Retinal pigment epithelial cell (primary cell): ENCODE results near the gene SRBD1.
A peak's percentile ranks its signal among the peaks of the same experiment; 100 is the strongest.

Experiments
- DNase-seq: peaks from one replicate; pipeline ENCODE4 v3.0.0-alpha.2; 2010; ENCODE audit warnings: low read depth
- H3K4me3 ChIP-seq: 2 replicates; pipeline ENCODE4 v1.5.1; 2011; ENCODE audit warnings: mild to moderate bottlenecking, low read length, control low read depth, moderate library complexity
- CTCF ChIP-seq: conservative IDR thresholded peaks from 2 replicates; pipeline ENCODE4 v1.5.1; 2011; ENCODE audit warnings: low read depth, low read length, control low read depth, inconsistent platforms

SRBD1 gene

GRCh38 chr2:45643543-45644542 is 32.8 kb upstream of the SRBD1 start:
- H3K4me3 ChIP-seq: peak overlapping the region; percentile 59
- peak; percentile 70 for TF ChIP-seq CTCF
- no peak for DNase-seq

DNA sequence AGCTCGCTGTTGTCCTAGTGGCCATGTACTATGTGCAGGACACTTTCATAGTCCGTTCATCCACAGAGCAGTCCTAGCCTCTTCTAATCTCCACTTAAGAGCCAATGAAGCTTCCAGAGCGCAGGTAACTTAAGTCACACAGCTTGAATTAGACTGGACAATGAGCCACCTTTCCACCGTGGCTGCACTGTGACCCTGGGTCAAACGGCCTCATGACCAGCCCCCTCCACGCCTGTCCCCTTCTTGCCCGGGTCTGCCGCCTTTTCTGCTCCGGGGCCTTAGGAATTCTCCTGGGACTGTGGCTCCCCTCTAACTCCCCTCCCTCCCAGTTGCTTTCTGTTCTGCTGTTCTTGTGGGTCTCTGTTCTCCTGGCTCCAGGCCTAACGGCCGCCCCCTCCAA is 32.0 kb upstream of the SRBD1 start:
- peak overlapping the region; percentile 59 for H3K4me3 ChIP-seq
- no peak for TF ChIP-seq CTCF
- no peak for DNase-seq

GRCh38 chr2:45640576-45640975 is 29.5 kb upstream of the SRBD1 start:
- TF ChIP-seq CTCF: no peak

GRCh38 chr2:45637440-45637839 is 26.4 kb upstream of the SRBD1 start:
- DNase-seq: no peak

More at GRCh38 chr2:45640576-45640975, 29.5 kb upstream of the SRBD1 start:
- no peak overlapping the region for H3K4me3 ChIP-seq
- no peak for DNase-seq

DNA sequence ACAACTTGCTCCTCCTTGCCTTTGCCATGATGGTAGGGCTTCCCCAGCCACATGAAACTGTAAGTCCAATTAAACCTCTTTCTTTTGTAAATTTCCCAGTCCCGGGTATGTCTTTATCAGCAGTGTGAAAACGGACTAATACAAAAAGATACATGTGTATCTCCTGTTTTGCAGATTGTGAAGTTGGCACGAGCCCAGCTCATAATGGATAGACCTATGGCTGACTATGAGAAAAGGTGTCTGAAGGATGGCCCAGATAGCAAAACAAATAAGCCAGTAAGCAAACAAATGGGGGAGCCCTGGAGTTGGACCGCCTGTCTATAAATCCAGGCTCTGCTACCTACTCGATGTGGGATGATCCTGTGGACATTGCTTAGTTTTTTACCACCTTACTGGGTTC is 24.9 kb upstream of the SRBD1 start:
- no peak overlapping the region for H3K4me3 ChIP-seq
- no peak for TF ChIP-seq CTCF
- no peak for DNase-seq

More at GRCh38 chr2:45637440-45637839, 26.4 kb upstream of the SRBD1 start:
- H3K4me3 ChIP-seq: no peak overlapping the region
- TF ChIP-seq CTCF: no peak

DNA sequence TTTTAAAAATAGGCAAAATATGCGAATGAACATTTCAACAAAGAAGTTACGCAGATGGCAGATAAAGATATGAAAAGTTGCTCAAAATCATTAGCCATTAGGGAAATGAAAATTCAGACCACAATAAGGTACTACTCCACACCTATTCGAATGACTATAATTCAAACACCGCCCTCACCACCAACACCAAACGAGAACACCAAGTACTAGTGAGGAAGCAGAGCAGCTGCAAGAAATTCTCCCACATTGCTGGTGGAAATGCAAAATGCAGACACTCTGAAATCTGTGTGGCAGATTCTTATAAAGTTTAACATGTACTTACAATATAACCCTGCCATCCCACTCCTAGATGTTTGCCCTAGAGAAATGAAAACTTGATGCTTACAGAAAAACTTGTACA is 23.2 kb upstream of the SRBD1 start:
- no peak overlapping the region for H3K4me3 ChIP-seq
- DNase-seq: no peak
- TF ChIP-seq CTCF: no peak

GRCh38 chr2:45631955-45632354 is 20.9 kb upstream of the SRBD1 start:
- H3K4me3 ChIP-seq: no peak overlapping the region
- TF ChIP-seq CTCF: no peak
- DNase-seq: no peak
